Stomach (tissue), 9 donors: ENCODE data around the gene ATP11A. TPM values are rescaled to one million over a fixed set of nuclear protein-coding genes. Genes with fewer than 3 reads are reported as not detected.

Experiments used
- DNase-seq, 2 donors: peaks; one replicate each; pipeline versions ENCODE4 v3.0.0 to v3.0.0-alpha.2; 2013 to 2019
- H3K27ac ChIP-seq, 5 donors: fragments of 200-600 bp in 4 of 5; sonication (generic) in 4 of 5; one replicate each; pipeline ENCODE4 v1.5.1; 2013 to 2019; ENCODE audit warnings: mild to moderate bottlenecking in 1 of 5, moderate library complexity in 1 of 5
- H3K27me3 ChIP-seq, 3 donors: fragments of 200-600 bp; sonication (generic); one replicate each; pipeline ENCODE4 v1.5.1; 2017 to 2019; ENCODE audit warnings: mixed run types in 1 of 3
- H3K36me3 ChIP-seq, 4 donors: fragments of 200-600 bp; sonication (generic); 1 replicate in 3 of 4; 2 replicates in 1 of 4; pipeline ENCODE4 v1.5.1; 2016 to 2019
- H3K4me1 ChIP-seq, 4 donors: fragments of 200-600 bp; sonication (generic); one replicate each; pipeline ENCODE4 v1.5.1; 2016 to 2019
- H3K4me3 ChIP-seq, 4 donors: fragments of 200-600 bp; sonication (generic) in 3 of 4; one replicate each; pipeline ENCODE4 v1.5.1; 2016 to 2019; ENCODE audit warnings: mild to moderate bottlenecking in 1 of 4
- H3K9me3 ChIP-seq, 4 donors: fragments of 200-600 bp; sonication (generic); one replicate each; pipeline ENCODE4 v1.5.1; 2016 to 2019
- CTCF ChIP-seq, 7 experiments: fragments of 450-650 bp in 4 of 7; fragments of 200-600 bp in 3 of 7; sonication (generic) in 3 of 7; IDR thresholded peaks; one replicate each; pipeline ENCODE4 v1.5.1; 2016 to 2019; ENCODE audit warnings: antibody characterized with exemption in 7 of 7, control low read depth in 2 of 7, mild to moderate bottlenecking in 1 of 7
- EP300 ChIP-seq: sonication (generic); formaldehyde crosslinking; IDR thresholded peaks from one replicate; pipeline ENCODE4 v1.6.1; 2017; ENCODE audit warnings: antibody characterized with exemption
- POLR2A ChIP-seq, 4 donors: fragments of 450-650 bp; IDR thresholded peaks; one replicate each; pipeline ENCODE4 v1.6.1; 2016; ENCODE audit warnings: antibody characterized with exemption in 4 of 4, control low read depth in 2 of 4, mild to moderate bottlenecking in 1 of 4, moderate library complexity in 1 of 4
- POLR2AphosphoS5 ChIP-seq, 3 donors: sonication (generic); formaldehyde crosslinking; IDR thresholded peaks; one replicate each; pipeline ENCODE4 v1.6.1; 2016; ENCODE audit warnings: antibody characterized with exemption in 3 of 3
- WGBS, 5 donors: extraction: QIAGEN DNeasy Blood & Tissue Kit in 3 of 5; methylation state at CpG; one replicate each; pipeline versions ENCODE4 v1.1.5 to v1.1.7; 2013 to 2018; 5-methylcytosine and 5-hydroxymethylcytosine counted together
- intact Hi-C: fragments of 100-400 bp; cut with DNase I; formaldehyde crosslinking; loops from one replicate; pipeline ENCODE4 v1.15.1; 2023; ENCODE audit warnings: low total_unique reads
- polyA plus RNA-seq, 3 donors: library from polyadenylated mRNA; stranded (reverse); fragments of 200-250 nt; gene quantifications; one replicate each; pipeline ENCODE4 v1.2.3, GENCODE V29; 2013
- total RNA-seq, 5 donors: library from RNA; depleted of rRNA; stranded (reverse); fragments of >200 nt; gene quantifications; one replicate each; pipeline versions ENCODE4 v1.1.0 to v1.2.3, GENCODE V29; 2014 to 2016
- donor health status: healthy with polysubstance abuse.
- donor health status: Bipolar disorder and iron deficiency.
- donor health status: healthy.

The ATP11A gene
- total and polyA plus RNA-seq, 8 donors = 1.1 to 70.9 (median 12.3) TPM

- Histone ChIP-seq H3K4me3 (no peak overlapping the region), H3K27me3 (peaks cover 0 to 18% (median 0%) of the 10 kb centered on the region in 3 donors), H3K36me3 (no peaks in the 10 kb centered on the region), H3K4me1 (no peaks in the 10 kb centered on the region), H3K9me3 (peaks cover 0 to under 1% (median 0%) of the 10 kb centered on the region in 4 donors), H3K27ac (no peak overlapping the region)
- intact Hi-C loops = no loop called here
- WGBS, 5 donors = 58 to 86% (median 82%) methylated on average over 20 to 27 of the region's 27 CpGs
- TF ChIP-seq POLR2AphosphoS5 (IDR thresholded peaks at IDR 0.05) = no peak
- no peak for TF ChIP-seq CTCF (IDR thresholded peaks at IDR 0.05)
- no peak for TF ChIP-seq EP300
- no peak for TF ChIP-seq POLR2A (IDR thresholded peaks at IDR 0.05)
- DNase-seq = no peak
Measured at GRCh38 chr13:112910616-112911280, 220.9 kb downstream of the ATP11A start.

GRCh38 chr13:112911285-112911701, 221.5 kb downstream of the ATP11A start:
- intact Hi-C loops = no loop called here
- Histone ChIP-seq H3K4me1 (no peaks in the 10 kb centered on the region), H3K36me3 (no peaks in the 10 kb centered on the region), H3K27ac (no peak overlapping the region), H3K9me3 (no peaks in the 10 kb centered on the region), H3K4me3 (no peak overlapping the region), H3K27me3 (peaks cover 0 to 18% (median 0%) of the 10 kb centered on the region in 3 donors)
- TF ChIP-seq EP300 = no peak
- TF ChIP-seq CTCF (IDR thresholded peaks at IDR 0.05) = no peak
- TF ChIP-seq POLR2AphosphoS5 (IDR thresholded peaks at IDR 0.05) = no peak
- no peak for TF ChIP-seq POLR2A (IDR thresholded peaks at IDR 0.05)
- WGBS, 5 donors = 95 to 98% (median 97%) methylated on average over 11 to 24 of the region's 24 CpGs
- DNase-seq = no peak

GRCh38 chr13:112911883-112912282, 222.0 kb downstream of the ATP11A start:
- Histone ChIP-seq H3K27me3 (peaks cover 0 to 18% (median 0%) of the 10 kb centered on the region in 3 donors), H3K4me1 (no peaks in the 10 kb centered on the region), H3K9me3 (no peaks in the 10 kb centered on the region), H3K4me3 (no peak overlapping the region), H3K36me3 (no peaks in the 10 kb centered on the region), H3K27ac (no peak overlapping the region)
- no peak for DNase-seq
- intact Hi-C loops = no loop called here
- WGBS, 5 donors = 75 to 91% (median 89%) methylated on average over 6 of the region's 6 CpGs
- TF ChIP-seq EP300 = no peak

- peaks cover 0 to 18% (median 0%) of the 10 kb centered on the region in 3 donors for H3K27me3 ChIP-seq
- WGBS, 5 donors = 30 to 50% (median 39%) methylated on average over 1 of the region's 1 CpG
- intact Hi-C loops = no loop called here
- no peak overlapping the region for H3K27ac ChIP-seq
- no peak for TF ChIP-seq POLR2AphosphoS5 (IDR thresholded peaks at IDR 0.05)
- no peak for TF ChIP-seq EP300
- TF ChIP-seq CTCF (IDR thresholded peaks at IDR 0.05) = no peak
- TF ChIP-seq POLR2A (IDR thresholded peaks at IDR 0.05) = no peak
- H3K9me3 ChIP-seq = no peaks in the 10 kb centered on the region
- no peak overlapping the region for H3K4me3 ChIP-seq
- H3K36me3 ChIP-seq = no peaks in the 10 kb centered on the region
- no peaks in the 10 kb centered on the region for H3K4me1 ChIP-seq
- no peak for DNase-seq
Measured at GRCh38 chr13:112912726-112913440, 223.0 kb downstream of the ATP11A start.
